GM12864 (cell line): ENCODE measurements around the gene S100A5.

Experiments
- DNase-seq: peaks from one replicate; pipeline ENCODE4 v3.0.0-alpha.2; 2011; ENCODE audit warnings: low read depth
- H3K4me3 ChIP-seq: 2 replicates; pipeline ENCODE4 v1.5.1; 2011; ENCODE audit warnings: mild to moderate bottlenecking, low read depth, low read length, control low read depth
- CTCF ChIP-seq: IDR thresholded peaks from 2 replicates; pipeline ENCODE4 v1.5.1; 2011; ENCODE audit warnings: low read depth, mild to moderate bottlenecking, moderate library complexity, low read length, control low read depth, inconsistent platforms; ENCODE audit errors: missing control alignments

Gene S100A5

DNA sequence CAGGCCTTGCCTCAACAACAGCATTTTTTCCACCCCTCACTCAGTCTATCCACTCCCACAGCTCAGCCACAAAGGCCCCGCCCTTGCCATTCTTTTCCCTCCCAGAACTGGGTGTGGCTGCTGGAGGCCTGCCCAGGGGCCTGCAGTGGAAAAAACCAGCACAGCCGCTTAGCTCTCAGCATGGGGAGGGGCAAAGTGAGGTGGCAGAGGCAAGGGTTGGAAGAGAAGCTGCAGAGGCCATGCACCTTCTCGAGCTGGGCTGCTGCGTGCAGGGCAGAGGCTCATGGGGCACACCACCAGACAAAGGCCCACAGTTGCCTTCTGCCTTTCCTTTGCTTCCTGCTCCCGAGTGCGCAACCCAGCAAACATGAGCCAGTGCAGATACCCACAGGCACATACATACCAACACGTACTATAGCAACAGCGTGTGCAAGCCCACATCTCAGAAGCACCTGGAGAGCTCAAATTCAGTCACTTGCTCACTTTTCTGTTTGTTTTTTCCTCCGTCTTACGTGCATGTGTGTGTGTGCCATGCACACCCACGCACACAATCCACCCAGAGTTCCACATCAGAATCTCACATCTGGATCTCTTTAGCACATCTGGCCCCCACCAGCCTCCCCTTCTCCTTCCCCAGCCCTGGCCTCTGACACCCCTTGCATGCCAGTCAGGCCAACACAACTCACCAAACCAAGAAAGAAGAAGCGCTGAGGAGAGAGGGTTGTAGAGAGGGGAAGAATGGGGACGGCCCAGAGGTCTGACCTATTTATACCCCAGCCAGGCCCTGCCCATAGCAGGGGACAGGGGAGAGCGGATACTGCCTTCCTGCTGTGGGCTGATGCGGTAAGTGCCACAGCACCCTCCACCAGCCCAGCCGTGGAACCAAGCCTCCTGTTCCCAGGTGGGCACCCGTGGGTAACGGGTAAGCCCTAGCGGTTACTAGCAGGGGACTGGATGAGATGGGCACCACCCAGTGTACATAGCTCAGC, 4.6 kb upstream of the S100A5 start, which contains the start of gene S100A4:
S100A4 (minus strand) TSS at position 740 of the 989 bp plus-strand sequence. CDS start 1,012 bp downstream, outside the sequence.
- no peak for TF ChIP-seq CTCF
- no peak within 1 kb of the TSS for H3K4me3 ChIP-seq
- DNase-seq = no peak

DNA sequence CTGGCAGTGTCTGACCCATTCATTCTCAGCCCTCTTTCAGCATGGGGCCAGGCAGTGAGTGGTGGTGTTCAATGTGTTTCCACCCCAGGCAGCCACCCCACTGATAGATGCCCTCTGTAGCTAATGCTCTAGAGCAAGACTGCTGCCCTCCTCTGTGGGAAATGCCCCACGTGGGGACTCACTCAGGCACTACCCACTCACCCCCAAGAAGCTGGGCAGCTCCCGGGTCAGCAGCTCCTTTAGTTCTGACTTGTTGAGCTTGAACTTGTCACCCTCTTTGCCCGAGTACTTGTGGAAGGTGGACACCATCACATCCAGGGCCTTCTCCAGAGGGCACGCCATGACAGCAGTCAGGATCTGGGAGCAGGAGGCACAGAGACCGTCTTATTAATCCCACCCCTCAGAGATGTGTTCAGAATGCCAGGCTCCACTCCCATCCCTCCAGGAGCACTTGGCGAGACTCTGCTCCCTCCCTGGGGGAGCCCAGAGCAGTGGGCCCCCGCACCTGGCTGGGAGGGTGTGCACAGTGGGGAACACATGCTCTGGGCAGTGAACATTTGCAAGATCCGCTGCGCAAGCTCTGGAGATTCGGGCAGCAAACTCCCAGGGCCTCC, 3.8 kb upstream of the S100A5 start:
- TF ChIP-seq CTCF = no peak
- no peak overlapping the region for H3K4me3 ChIP-seq
- DNase-seq = no peak

GRCh38 chr1:153543736-153544135, 3.0 kb upstream of the S100A5 start:
- no peak for DNase-seq
- H3K4me3 ChIP-seq = no peak overlapping the region
- no peak for TF ChIP-seq CTCF

GRCh38 chr1:153542956-153543711, 2.4 kb upstream of the S100A5 start:
- H3K4me3 ChIP-seq = no peak overlapping the region
- DNase-seq = no peak
- TF ChIP-seq CTCF = no peak

GRCh38 chr1:153541641-153542590, 1.2 kb upstream of the S100A5 start:
- H3K4me3 ChIP-seq = no peak overlapping the region
- TF ChIP-seq CTCF = no peak

GRCh38 chr1:153539395-153540093, 1.2 kb downstream of the S100A5 start:
- TF ChIP-seq CTCF = no peak
- DNase-seq = no peak
- H3K4me3 ChIP-seq = no peak overlapping the region

More at GRCh38 chr1:153541641-153542590, 1.2 kb upstream of the S100A5 start:
- DNase-seq = no peak
